ENCODE results near the gene DDX27.

GRCh38 chr20:49215232-49215631 is 4.0 kb upstream of the DDX27 start:
- TF ChIP-seq CTCF (IDR thresholded peaks at IDR 0.05; ENCODE audit: low read depth, low read length, missing input control) (no peak), ZBTB33 (IDR thresholded peaks at IDR 0.05) (no peak), NR2F2 (IDR thresholded peaks at IDR 0.05) (no peak), MAX (IDR thresholded peaks at IDR 0.05) (no peak), JUND (IDR thresholded peaks at IDR 0.05) (no peak), ATF3 (IDR thresholded peaks at IDR 0.05) (no peak), YY1 (IDR thresholded peaks at IDR 0.05) (no peak), RAD21 (IDR thresholded peaks at IDR 0.05) (no peak)
